ENCODE results near the gene TSPEAR.
"Not testable (repeated sequence)": the region's sequence is repeated elsewhere in the genome, so short reads cannot be mapped to it uniquely, and the experiment has no call there.

Gene TSPEAR

DNA sequence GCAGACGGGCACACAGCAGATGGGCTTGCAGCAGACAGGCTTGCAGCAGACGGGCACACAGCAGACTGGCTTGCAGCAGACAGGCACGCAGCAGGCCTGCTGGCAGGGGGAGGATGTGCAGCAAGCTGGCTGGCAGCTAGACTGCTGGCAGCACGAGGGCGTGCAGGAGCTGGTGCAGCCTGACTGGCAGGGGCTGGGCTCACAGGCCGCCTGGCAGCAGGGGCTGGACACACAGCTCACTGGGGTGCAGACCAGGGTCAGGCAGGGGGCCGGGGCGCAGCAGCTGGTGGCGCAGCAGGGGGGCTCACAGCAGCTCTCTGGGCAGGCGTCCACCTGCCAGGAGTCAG, 153.1 kb downstream of the TSPEAR start:
- peaks cover 15% of the 10 kb centered on the region for H3K4me1 ChIP-seq (ENCODE audit: control insufficient read depth, insufficient read depth, low read length)
- WGBS, 2 experiments: 65 to 71% methylated on average over 10 of the region's 10 CpGs
- not testable (repeated sequence) for H3K4me3 ChIP-seq (ENCODE audit: insufficient read depth, low read depth, low read length); H3K27ac ChIP-seq (ENCODE audit: insufficient read depth, low read depth, low read length, poor library complexity, severe bottlenecking); H3K9me3 ChIP-seq (ENCODE audit: control insufficient read depth, low read length); H3K27me3 ChIP-seq (ENCODE audit: control insufficient read depth, insufficient read depth, low read length, poor library complexity, severe bottlenecking); H3K36me3 ChIP-seq (ENCODE audit: control insufficient read depth, insufficient read depth, low read length)

DNA sequence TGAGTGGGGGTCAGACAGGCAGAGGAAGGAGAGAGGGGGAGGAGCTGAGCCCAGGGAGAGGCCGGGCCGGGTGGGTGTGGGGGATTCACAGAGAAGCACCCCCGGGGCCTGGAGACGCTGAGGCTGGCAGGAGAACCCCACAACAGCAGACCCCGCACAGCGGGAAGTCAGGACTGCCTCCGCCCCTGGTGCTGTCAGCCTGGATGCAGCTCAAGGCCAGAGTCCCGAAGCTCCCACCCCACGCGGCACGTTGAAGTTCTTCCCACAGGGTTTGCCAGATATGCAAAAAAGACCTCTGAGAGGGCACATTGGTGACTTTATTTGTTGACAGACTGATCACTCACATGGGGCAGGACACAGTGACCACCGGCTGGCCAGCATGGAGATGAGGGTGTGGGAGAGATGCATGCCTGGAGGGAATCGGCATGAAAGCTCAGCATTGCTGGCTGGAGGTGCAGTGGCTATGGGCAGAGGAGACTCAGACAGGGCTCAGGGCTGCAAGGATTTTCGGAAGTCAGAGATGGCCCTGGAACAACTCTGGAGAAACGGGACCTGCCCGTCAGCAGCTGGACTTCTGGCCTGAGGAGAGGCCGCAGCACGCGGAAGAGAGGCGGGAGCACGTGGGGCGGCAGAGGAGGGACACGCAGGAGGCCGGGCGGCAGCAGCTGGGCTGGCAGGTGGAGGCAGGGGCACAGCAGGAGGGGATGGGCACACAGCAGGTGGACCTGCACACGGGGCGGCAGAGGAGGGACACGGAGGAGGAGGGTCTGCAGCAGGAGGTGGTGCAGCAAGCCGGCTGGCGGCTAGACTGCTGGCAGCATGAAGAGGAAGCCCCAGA, 153.7 kb downstream of the TSPEAR start:
- WGBS, 2 experiments: 76 to 79% methylated on average over 30 of the region's 30 CpGs
- Histone ChIP-seq H3K4me1 (ENCODE audit: control insufficient read depth, insufficient read depth, low read length) (peaks cover 16% of the 10 kb centered on the region), H3K9me3 (ENCODE audit: control insufficient read depth, low read length) (no peaks in the 10 kb centered on the region), H3K27ac (ENCODE audit: insufficient read depth, low read depth, low read length, poor library complexity, severe bottlenecking) (no peak overlapping the region), H3K4me3 (ENCODE audit: insufficient read depth, low read depth, low read length) (no peak overlapping the region), H3K36me3 (ENCODE audit: control insufficient read depth, insufficient read depth, low read length) (no peaks in the 10 kb centered on the region), H3K27me3 (ENCODE audit: control insufficient read depth, insufficient read depth, low read length, poor library complexity, severe bottlenecking) (no peaks in the 10 kb centered on the region)

DNA sequence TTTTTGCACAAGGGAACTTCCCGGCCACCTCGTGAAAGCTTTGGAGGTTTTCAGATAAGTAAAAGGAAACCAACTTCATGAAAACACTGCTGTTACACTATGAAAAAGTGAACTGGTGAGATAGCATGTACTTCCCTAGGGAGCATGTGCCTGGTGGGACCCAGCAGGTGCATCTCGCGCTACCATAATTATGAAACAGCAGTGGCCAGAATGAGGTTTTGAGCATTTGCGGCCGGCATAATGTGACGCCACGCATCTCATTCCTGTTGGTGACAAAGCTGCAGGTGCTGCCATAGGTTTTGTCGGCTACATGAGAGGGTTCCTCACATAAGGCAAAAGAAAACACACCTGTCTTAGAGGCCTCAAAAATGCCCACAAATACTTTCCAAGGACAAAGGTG, 154.5 kb downstream of the TSPEAR start:
- no peak overlapping the region for H3K27ac ChIP-seq (ENCODE audit: insufficient read depth, low read depth, low read length, poor library complexity, severe bottlenecking)
- no peaks in the 10 kb centered on the region for H3K9me3 ChIP-seq (ENCODE audit: control insufficient read depth, low read length)
- H3K27me3 ChIP-seq (ENCODE audit: control insufficient read depth, insufficient read depth, low read length, poor library complexity, severe bottlenecking): no peaks in the 10 kb centered on the region
- WGBS, 2 experiments: 92 to 93% methylated on average over 9 of the region's 9 CpGs
- no peaks in the 10 kb centered on the region for H3K36me3 ChIP-seq (ENCODE audit: control insufficient read depth, insufficient read depth, low read length)
- peaks cover 19% of the 10 kb centered on the region for H3K4me1 ChIP-seq (ENCODE audit: control insufficient read depth, insufficient read depth, low read length)
- no peak overlapping the region for H3K4me3 ChIP-seq (ENCODE audit: insufficient read depth, low read depth, low read length)

DNA sequence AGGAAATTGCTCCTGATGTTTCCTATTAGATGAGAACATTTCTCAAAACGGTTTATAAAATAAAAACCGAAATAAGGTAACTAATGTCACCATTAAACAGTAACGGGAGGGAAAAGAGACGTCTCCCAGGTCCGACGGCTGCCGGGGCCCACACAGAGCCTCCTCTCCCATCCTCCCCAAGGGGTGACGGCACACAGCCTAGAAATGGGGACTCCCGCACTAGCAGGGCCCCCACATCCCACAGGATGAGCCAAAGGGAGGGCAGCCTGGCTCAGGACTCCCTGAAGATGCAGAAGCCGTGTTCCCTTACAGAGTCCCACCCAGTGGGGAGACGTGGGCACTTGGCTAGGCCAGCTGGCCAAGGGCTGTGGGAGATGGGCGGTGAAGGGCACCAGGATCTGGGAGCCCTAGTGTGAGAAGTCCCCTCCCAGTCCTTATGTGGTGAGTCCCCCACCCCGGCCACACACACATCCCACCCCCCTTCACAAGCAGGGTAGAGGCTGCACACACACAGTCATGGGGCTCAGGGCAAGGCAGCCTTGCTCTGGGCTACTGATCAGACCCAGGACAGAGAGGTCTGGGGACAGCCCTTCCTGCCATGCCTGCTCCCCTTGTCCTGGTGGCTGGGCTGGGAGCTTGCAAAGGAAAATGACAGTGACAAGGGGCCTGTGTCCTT, 156.0 kb downstream of the TSPEAR start:
- Histone ChIP-seq H3K27ac (ENCODE audit: insufficient read depth, low read depth, low read length, poor library complexity, severe bottlenecking) (no peak overlapping the region), H3K4me1 (ENCODE audit: control insufficient read depth, insufficient read depth, low read length) (peaks cover 30% of the 10 kb centered on the region), H3K4me3 (ENCODE audit: insufficient read depth, low read depth, low read length) (no peak overlapping the region), H3K27me3 (ENCODE audit: control insufficient read depth, insufficient read depth, low read length, poor library complexity, severe bottlenecking) (no peaks in the 10 kb centered on the region), H3K9me3 (ENCODE audit: control insufficient read depth, low read length) (no peaks in the 10 kb centered on the region), H3K36me3 (ENCODE audit: control insufficient read depth, insufficient read depth, low read length) (no peaks in the 10 kb centered on the region)
- 93 to 95% methylated on average over 13 of the region's 13 CpGs for WGBS, 2 experiments

DNA sequence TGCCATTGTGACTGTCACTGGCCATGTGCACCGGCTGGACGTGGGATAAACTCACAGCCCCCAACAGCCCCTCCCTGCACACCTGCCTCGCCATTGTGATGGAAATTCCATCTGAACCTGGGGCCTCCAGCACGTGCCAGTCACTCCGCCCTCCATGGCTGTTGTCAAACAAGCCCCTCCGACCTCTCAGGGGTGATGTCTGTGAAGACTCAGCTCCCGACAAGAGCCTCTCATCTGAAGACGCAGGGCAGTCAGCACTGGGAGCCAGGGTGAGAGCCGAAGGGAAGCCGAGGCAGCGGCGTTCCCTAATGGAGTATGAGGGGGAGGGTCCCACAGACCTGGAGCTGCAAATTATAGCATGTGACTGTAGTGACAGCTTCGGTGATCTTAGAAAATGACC, 158.7 kb downstream of the TSPEAR start:
- 77 to 78% methylated on average over 13 of the region's 13 CpGs for WGBS, 2 experiments
- Histone ChIP-seq H3K4me1 (ENCODE audit: control insufficient read depth, insufficient read depth, low read length) (peaks cover 36% of the 10 kb centered on the region), H3K27me3 (ENCODE audit: control insufficient read depth, insufficient read depth, low read length, poor library complexity, severe bottlenecking) (no peaks in the 10 kb centered on the region)

DNA sequence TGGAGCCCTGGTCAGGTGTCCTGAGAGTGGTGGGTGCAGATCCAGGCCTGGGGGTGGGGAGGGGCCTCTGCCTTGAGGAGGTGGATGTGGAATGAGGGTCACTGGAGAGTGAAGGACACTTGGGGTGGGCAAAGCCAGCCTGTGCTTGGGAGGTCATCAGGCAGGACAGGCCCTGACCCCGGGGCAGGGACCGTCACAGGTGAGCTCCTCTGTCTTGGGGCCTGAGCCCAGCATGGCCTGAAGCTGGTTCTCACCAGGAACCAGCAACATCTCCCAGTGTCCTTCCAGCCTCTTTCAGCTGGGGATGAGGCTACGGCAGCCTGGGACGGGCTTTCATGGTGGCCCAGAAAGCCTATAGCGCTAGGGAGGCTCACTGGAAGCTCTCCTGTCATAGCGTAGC, 159.2 kb downstream of the TSPEAR start:
- 78 to 80% methylated on average over 6 of the region's 6 CpGs for WGBS, 2 experiments
- Histone ChIP-seq H3K27me3 (ENCODE audit: control insufficient read depth, insufficient read depth, low read length, poor library complexity, severe bottlenecking) (no peaks in the 10 kb centered on the region), H3K27ac (ENCODE audit: insufficient read depth, low read depth, low read length, poor library complexity, severe bottlenecking) (no peak overlapping the region), H3K36me3 (ENCODE audit: control insufficient read depth, insufficient read depth, low read length) (no peaks in the 10 kb centered on the region), H3K4me3 (ENCODE audit: insufficient read depth, low read depth, low read length) (no peak overlapping the region), H3K9me3 (ENCODE audit: control insufficient read depth, low read length) (no peaks in the 10 kb centered on the region), H3K4me1 (ENCODE audit: control insufficient read depth, insufficient read depth, low read length) (peaks cover 31% of the 10 kb centered on the region)

More for the DNA sequence above, 158.7 kb downstream of the TSPEAR start:
- H3K27ac ChIP-seq (ENCODE audit: insufficient read depth, low read depth, low read length, poor library complexity, severe bottlenecking): no peak overlapping the region
- no peak overlapping the region for H3K4me3 ChIP-seq (ENCODE audit: insufficient read depth, low read depth, low read length)
- no peaks in the 10 kb centered on the region for H3K36me3 ChIP-seq (ENCODE audit: control insufficient read depth, insufficient read depth, low read length)
- no peaks in the 10 kb centered on the region for H3K9me3 ChIP-seq (ENCODE audit: control insufficient read depth, low read length)

DNA sequence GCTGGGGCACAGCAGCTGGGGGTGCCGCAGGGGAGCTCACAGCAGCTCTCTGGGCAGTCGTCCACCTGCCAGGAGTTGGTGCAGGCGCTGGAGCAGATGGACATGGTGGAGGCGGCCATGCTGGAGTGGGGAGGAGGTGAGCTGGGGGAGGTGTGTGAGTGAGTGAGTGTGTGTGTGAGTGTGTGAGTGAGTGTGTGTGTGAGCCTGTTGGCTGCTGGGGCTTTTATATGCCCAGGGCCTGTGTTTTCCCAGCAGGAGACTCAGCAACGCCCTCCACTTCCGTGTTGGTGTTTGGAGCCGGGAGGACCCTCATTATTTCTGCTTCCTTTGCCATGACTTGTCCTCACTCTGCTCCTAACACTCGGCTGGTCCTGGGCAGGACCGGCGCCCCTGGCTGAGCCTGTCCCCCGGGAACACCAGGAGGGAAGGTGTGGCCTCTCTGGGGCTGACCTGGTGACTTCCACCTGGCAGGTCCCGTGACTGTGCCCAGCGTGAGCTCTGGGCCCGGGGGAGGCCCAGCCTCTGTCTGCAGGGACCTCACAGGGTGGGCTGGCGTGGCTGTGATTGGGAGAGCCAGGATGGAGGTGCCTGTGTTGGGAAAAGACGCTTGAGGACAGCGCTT, 159.9 kb downstream of the TSPEAR start, which contains the start of gene KRTAP10-2:
Gene KRTAP10-2 (minus strand): TSS at position 166 of the 622 bp plus-strand sequence. CDS start 47 bp downstream, at position 119.
- Histone ChIP-seq H3K9me3 (ENCODE audit: control insufficient read depth, low read length) (no peaks in the 10 kb centered on the region), H3K27ac (ENCODE audit: insufficient read depth, low read depth, low read length, poor library complexity, severe bottlenecking) (no peak within 1 kb of the TSS), H3K4me1 (ENCODE audit: control insufficient read depth, insufficient read depth, low read length) (peaks cover 27% of the 10 kb centered on the region), H3K36me3 (ENCODE audit: control insufficient read depth, insufficient read depth, low read length) (no peaks in the 10 kb centered on the region), H3K4me3 (ENCODE audit: insufficient read depth, low read depth, low read length) (no peak within 1 kb of the TSS), H3K27me3 (ENCODE audit: control insufficient read depth, insufficient read depth, low read length, poor library complexity, severe bottlenecking) (no peaks in the 10 kb centered on the region)
- WGBS, 2 experiments: 83 to 87% methylated on average over 17 of the region's 17 CpGs

DNA sequence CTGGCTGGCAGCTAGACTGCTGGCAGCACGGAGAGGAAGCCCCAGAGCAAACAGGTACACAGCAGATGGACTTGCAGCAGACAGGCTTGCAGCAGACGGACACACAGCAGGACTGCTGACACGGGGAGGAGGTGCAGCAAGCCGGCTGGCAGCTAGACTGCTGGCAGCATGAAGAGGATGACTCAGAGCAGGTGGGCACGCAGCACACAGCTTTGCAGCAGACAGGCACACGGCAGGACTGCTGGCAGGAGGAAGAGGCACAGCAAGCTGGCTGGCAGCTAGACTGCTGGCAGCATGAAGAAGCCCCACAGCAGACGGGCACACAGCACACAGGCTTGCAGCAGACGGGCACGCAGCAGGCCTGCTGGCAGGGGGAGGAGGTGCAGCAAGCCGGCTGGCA, 160.6 kb downstream of the TSPEAR start:
- no peak overlapping the region for H3K27ac ChIP-seq (ENCODE audit: insufficient read depth, low read depth, low read length, poor library complexity, severe bottlenecking)
- no peaks in the 10 kb centered on the region for H3K9me3 ChIP-seq (ENCODE audit: control insufficient read depth, low read length)
- H3K36me3 ChIP-seq (ENCODE audit: control insufficient read depth, insufficient read depth, low read length): no peaks in the 10 kb centered on the region
- no peak overlapping the region for H3K4me3 ChIP-seq (ENCODE audit: insufficient read depth, low read depth, low read length)
- peaks cover 27% of the 10 kb centered on the region for H3K4me1 ChIP-seq (ENCODE audit: control insufficient read depth, insufficient read depth, low read length)
- WGBS, 2 experiments: 76% methylated on average over 10 of the region's 10 CpGs
- no peaks in the 10 kb centered on the region for H3K27me3 ChIP-seq (ENCODE audit: control insufficient read depth, insufficient read depth, low read length, poor library complexity, severe bottlenecking)

DNA sequence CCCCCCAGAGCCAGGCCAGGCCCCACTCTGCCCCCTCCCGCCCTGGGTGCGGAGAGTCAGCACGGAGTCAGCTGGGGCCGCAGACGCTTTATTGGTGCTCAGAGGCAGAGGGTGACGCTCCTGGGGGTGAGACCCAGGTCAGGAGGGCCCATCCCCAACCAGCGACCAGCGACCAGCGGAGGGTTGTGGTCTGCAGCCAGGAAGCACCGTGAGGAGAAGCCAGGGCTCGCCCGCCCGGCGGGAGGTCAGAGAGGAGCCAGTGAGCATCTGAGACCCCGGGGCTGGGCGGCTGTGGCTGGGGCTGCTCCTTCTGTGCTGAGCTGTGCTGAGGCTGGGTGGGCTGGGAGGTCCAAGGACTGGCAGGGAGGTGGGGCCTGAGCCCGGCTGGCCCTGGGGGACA, 161.1 kb downstream of the TSPEAR start:
- WGBS, 2 experiments: 78 to 84% methylated on average over 17 of the region's 17 CpGs
- H3K27ac ChIP-seq (ENCODE audit: insufficient read depth, low read depth, low read length, poor library complexity, severe bottlenecking); H3K9me3 ChIP-seq (ENCODE audit: control insufficient read depth, low read length); H3K36me3 ChIP-seq (ENCODE audit: control insufficient read depth, insufficient read depth, low read length); H3K4me3 ChIP-seq (ENCODE audit: insufficient read depth, low read depth, low read length); H3K27me3 ChIP-seq (ENCODE audit: control insufficient read depth, insufficient read depth, low read length, poor library complexity, severe bottlenecking): not testable (repeated sequence)
- peaks cover 27% of the 10 kb centered on the region for H3K4me1 ChIP-seq (ENCODE audit: control insufficient read depth, insufficient read depth, low read length)

DNA sequence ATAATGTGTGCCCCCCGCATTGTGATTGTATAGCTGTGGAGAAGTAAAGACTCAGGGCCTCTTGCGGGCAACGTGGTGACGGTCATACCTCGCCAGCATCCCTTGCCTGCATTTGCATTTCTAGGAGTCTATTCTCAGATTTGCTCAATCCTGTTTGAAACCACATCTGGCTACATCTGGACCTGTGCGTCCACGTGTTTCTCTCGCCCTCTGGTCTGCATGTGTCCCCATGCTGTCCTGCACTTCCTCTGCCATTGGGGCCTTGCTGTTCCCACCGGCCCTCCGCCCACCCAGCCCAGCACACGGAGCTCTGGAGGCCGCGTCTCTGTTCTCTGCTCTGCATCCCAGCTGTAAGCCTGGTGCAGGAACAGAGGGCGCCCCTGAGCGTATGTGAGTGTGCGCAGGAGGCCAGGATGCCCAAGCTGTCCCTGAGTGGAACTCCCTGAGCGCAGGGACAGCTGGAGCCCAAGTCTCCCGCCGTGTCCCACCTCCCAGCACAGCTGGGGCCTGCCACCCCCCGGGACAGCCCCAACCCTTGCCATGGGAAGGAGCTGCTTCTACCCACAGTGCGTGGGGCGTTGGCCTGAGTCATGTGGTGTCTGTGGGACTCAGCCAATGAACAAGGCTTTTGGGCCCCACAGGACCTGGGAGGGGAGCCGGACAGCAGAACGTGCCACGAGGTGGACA, 161.7 kb downstream of the TSPEAR start:
- peaks cover 27% of the 10 kb centered on the region for H3K4me1 ChIP-seq (ENCODE audit: control insufficient read depth, insufficient read depth, low read length)
- 80 to 81% methylated on average over 25 of the region's 25 CpGs for WGBS, 2 experiments
- no peaks in the 10 kb centered on the region for H3K36me3 ChIP-seq (ENCODE audit: control insufficient read depth, insufficient read depth, low read length)

More for the DNA sequence above, 161.7 kb downstream of the TSPEAR start:
- Histone ChIP-seq H3K9me3 (ENCODE audit: control insufficient read depth, low read length) (no peaks in the 10 kb centered on the region), H3K27me3 (ENCODE audit: control insufficient read depth, insufficient read depth, low read length, poor library complexity, severe bottlenecking) (no peaks in the 10 kb centered on the region), H3K4me3 (ENCODE audit: insufficient read depth, low read depth, low read length) (no peak overlapping the region), H3K27ac (ENCODE audit: insufficient read depth, low read depth, low read length, poor library complexity, severe bottlenecking) (peak overlapping the region; percentile 85)

Measured in ectodermal cell (in vitro differentiated cells).